K562 (cell line): ENCODE measurements around the gene ZNF213. TPM values are rescaled to one million over a fixed set of nuclear protein-coding genes. Genes with fewer than 3 reads are reported as not detected.

Source experiments
- ARNT ChIP-seq, 2 experiments: fragments of 450-650 bp; IDR thresholded peaks; 2 replicates each; pipeline ENCODE4 v1.6.1; 2016; ENCODE audit warnings: mild to moderate bottlenecking in 1 of 2
- ATF6 ChIP-seq: sonication (generic); formaldehyde crosslinking; IDR thresholded peaks from 2 replicates; pipeline ENCODE4 v1.4.0; 2020; ENCODE audit warnings: mild to moderate bottlenecking, missing genetic modification reagents
- CBFB ChIP-seq: sonication (generic); formaldehyde crosslinking; IDR thresholded peaks from 2 replicates; pipeline ENCODE4 v1.4.0; 2020; ENCODE audit warnings: mild to moderate bottlenecking, missing genetic modification reagents
- CBX5 ChIP-seq: IDR thresholded peaks from 2 replicates; pipeline ENCODE4 v1.6.1; 2014; ENCODE audit warnings: low read depth, borderline replicate concordance
- CEBPB ChIP-seq: fragments of 450-650 bp; IDR thresholded peaks from 2 replicates; pipeline ENCODE4 v1.6.1; 2016; ENCODE audit warnings: missing genetic modification characterization, missing compliant biosample characterization
- GABPA ChIP-seq: fragments of 200-800 bp; sonication (Bioruptor generic); conservative IDR thresholded peaks from 2 replicates; pipeline ENCODE4 v1.6.1; 2016; ENCODE audit warnings: low read depth, missing genetic modification characterization, missing compliant biosample characterization
- GABPB2 ChIP-seq: fragments of 250-450 bp; sonication (Bioruptor Pico); conservative IDR thresholded peaks from 2 replicates; pipeline ENCODE4 v1.5.1; 2021; ENCODE audit warnings: mild to moderate bottlenecking
- GTF2F1 ChIP-seq: IDR thresholded peaks from 2 replicates; pipeline ENCODE4 v1.6.1; 2011; ENCODE audit warnings: low read depth, low read length, improper control_type of control experiment
- MAFG ChIP-seq: fragments of 450-650 bp; conservative IDR thresholded peaks from 2 replicates; pipeline ENCODE4 v1.6.1; 2016; ENCODE audit warnings: missing genetic modification characterization, missing compliant biosample characterization
- MAZ ChIP-seq, 2 experiments: fragments of 450-650 bp in 1 of 2; sonication (generic) in 1 of 2; formaldehyde crosslinking; IDR thresholded peaks in 1 of 2; conservative IDR thresholded peaks in 1 of 2; 2 replicates each; pipeline versions ENCODE4 v1.4.0 to v1.5.0; 2020; ENCODE audit warnings: mild to moderate bottlenecking in 1 of 2, missing genetic modification reagents in 1 of 2
- MCM5 ChIP-seq: fragments of 450-650 bp; IDR thresholded peaks from 2 replicates; pipeline ENCODE4 v1.6.1; 2016; ENCODE audit warnings: low read depth
- MEF2D ChIP-seq: conservative IDR thresholded peaks from 2 replicates; pipeline ENCODE4 v1.6.1; 2016; ENCODE audit warnings: low read depth, missing genetic modification characterization, missing compliant biosample characterization
- SMAD4 ChIP-seq: fragments of 250-450 bp; sonication (Bioruptor Pico); conservative IDR thresholded peaks from 2 replicates; pipeline ENCODE4 v1.8.0; 2021; ENCODE audit warnings: inconsistent platforms, mild to moderate bottlenecking, moderate library complexity
- SMARCE1 ChIP-seq: fragments of 450-650 bp; IDR thresholded peaks from 2 replicates; pipeline ENCODE4 v1.7.1; 2016; ENCODE audit warnings: mild to moderate bottlenecking
- TAF9B ChIP-seq: fragments of 450-650 bp; IDR thresholded peaks from 2 replicates; pipeline ENCODE4 v1.6.1; 2018; ENCODE audit warnings: mild to moderate bottlenecking; ENCODE audit not compliant: partially characterized antibody
- ZKSCAN8 ChIP-seq: fragments of 200-800 bp; sonication (Bioruptor generic); IDR thresholded peaks from 2 replicates; pipeline ENCODE4 v1.6.1; 2016; ENCODE audit warnings: missing genetic modification characterization, missing compliant biosample characterization
- ZNF184 ChIP-seq: sonication (generic); formaldehyde crosslinking; IDR thresholded peaks from 2 replicates; pipeline ENCODE4 v1.5.0; 2020; ENCODE audit warnings: missing genetic modification reagents
- ZNF197 ChIP-seq: fragments of 200-800 bp; sonication (Bioruptor generic); IDR thresholded peaks from 2 replicates; pipeline ENCODE4 v1.6.1; 2016; ENCODE audit warnings: low read depth, missing genetic modification characterization, missing compliant biosample characterization
- ZNF274 ChIP-seq: IDR thresholded peaks from 2 replicates; pipeline ENCODE4 v1.6.1; 2011; ENCODE audit warnings: low read depth, mild to moderate bottlenecking, low read length, moderate library complexity, borderline replicate concordance
- ZNF507 ChIP-seq: conservative IDR thresholded peaks from 2 replicates; pipeline ENCODE4 v1.6.1; 2017; ENCODE audit warnings: missing genetic modification characterization, missing compliant biosample characterization
- ZNF561 ChIP-seq: fragments of 450-650 bp; formaldehyde crosslinking; conservative IDR thresholded peaks from 2 replicates; pipeline ENCODE4 v1.4.0; 2020; ENCODE audit warnings: mild to moderate bottlenecking, moderate library complexity
- ZNF780A ChIP-seq: fragments of 250-450 bp; sonication (Bioruptor Pico); IDR thresholded peaks from 2 replicates; pipeline ENCODE4 v1.5.0; 2021; ENCODE audit warnings: mild to moderate bottlenecking
- ZNF79 ChIP-seq: fragments of 250-450 bp; sonication (Bioruptor Pico); IDR thresholded peaks from 2 replicates; pipeline ENCODE4 v1.4.0; 2020; ENCODE audit warnings: low read depth, mild to moderate bottlenecking, moderate library complexity
- polyA plus RNA-seq, 8 experiments: library from polyadenylated mRNA; depleted of rRNA in 4 of 8; stranded (reverse) in 5 of 8; unstranded in 3 of 8; fragments of >200 nt; fragmentation: Nextera tagmentation in 2 of 8; fragmentation: Illumina TruSeq in 1 of 8; extraction: Ambion mirVana in 2 of 8; extraction: Trizol in 1 of 8; gene quantifications; 2 replicates each; pipeline versions ENCODE4 v1.2.1 to v1.2.3, GENCODE V29; 2011 to 2014; ENCODE audit warnings: inconsistent platforms in 1 of 8, missing spikeins in 1 of 8
- total RNA-seq, 7 experiments: library from RNA; depleted of rRNA in 6 of 7; stranded (reverse); fragments of >200 nt in 6 of 7; fragmentation: Illumina TruSeq in 2 of 7; extraction: Trizol in 2 of 7; gene quantifications; 2 replicates each; pipeline versions ENCODE4 v1.2.1 to v1.2.3, GENCODE V29; 2011 to 2021; ENCODE audit warnings: low replicate concordance in 1 of 7
- TF ChIP-seq, protein P1 (sequence below): fragments of 250-450 bp; sonication (Bioruptor Pico); IDR thresholded peaks from 2 replicates; pipeline ENCODE4 v1.4.0; 2020; ENCODE audit warnings: mild to moderate bottlenecking, moderate library complexity
- TF ChIP-seq, protein P2 (sequence below): fragments of 250-450 bp; sonication (Bioruptor Pico); IDR thresholded peaks from 2 replicates; pipeline ENCODE4 v1.5.0; 2020; ENCODE audit warnings: mild to moderate bottlenecking

ZNF213 gene
- total and polyA plus RNA-seq, 9 of the 15 experiments (the other 6 are each of a cell fraction or from before 2014, with no cell fraction given): 0.49 to 10.0 (median 1.8) TPM

DNA sequence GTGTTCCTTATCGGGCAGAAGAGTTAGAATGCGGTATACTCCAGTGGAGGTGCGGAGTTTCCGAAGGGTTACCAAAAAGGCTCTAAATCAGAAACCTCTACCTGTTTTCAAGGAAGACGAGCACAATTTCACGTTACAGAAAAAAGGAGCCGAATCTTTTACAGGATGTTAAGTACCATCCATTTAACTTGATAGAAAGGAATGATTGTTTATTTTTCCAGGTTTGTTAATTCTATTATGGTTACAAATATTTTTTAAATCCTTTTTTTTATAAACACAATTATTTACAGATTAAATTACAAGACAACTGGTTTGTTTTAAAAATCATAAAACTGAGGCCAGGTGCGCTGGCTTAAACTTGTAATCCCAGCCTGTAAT lies 18.2 kb downstream of the ZNF213 start (continued):
- no peak for TF ChIP-seq ATF6 (CRISPR knock-in tag)
- TF ChIP-seq, protein P1, sequence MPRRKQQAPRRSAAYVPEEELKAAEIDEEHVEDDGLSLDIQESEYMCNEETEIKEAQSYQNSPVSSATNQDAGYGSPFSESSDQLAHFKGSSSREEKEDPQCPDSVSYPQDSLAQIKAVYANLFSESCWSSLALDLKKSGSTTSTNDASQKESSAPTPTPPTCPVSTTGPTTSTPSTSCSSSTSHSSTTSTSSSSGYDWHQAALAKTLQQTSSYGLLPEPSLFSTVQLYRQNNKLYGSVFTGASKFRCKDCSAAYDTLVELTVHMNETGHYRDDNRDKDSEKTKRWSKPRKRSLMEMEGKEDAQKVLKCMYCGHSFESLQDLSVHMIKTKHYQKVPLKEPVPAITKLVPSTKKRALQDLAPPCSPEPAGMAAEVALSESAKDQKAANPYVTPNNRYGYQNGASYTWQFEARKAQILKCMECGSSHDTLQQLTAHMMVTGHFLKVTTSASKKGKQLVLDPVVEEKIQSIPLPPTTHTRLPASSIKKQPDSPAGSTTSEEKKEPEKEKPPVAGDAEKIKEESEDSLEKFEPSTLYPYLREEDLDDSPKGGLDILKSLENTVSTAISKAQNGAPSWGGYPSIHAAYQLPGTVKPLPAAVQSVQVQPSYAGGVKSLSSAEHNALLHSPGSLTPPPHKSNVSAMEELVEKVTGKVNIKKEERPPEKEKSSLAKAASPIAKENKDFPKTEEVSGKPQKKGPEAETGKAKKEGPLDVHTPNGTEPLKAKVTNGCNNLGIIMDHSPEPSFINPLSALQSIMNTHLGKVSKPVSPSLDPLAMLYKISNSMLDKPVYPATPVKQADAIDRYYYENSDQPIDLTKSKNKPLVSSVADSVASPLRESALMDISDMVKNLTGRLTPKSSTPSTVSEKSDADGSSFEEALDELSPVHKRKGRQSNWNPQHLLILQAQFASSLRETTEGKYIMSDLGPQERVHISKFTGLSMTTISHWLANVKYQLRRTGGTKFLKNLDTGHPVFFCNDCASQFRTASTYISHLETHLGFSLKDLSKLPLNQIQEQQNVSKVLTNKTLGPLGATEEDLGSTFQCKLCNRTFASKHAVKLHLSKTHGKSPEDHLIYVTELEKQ (CRISPR knock-in tag): no peak
- no peak for TF ChIP-seq CEBPB
- no peak for TF ChIP-seq ZKSCAN8
- no peak for TF ChIP-seq MAFG (tag)
- TF ChIP-seq ZNF507 (tag): no peak
- TF ChIP-seq, protein P2, sequence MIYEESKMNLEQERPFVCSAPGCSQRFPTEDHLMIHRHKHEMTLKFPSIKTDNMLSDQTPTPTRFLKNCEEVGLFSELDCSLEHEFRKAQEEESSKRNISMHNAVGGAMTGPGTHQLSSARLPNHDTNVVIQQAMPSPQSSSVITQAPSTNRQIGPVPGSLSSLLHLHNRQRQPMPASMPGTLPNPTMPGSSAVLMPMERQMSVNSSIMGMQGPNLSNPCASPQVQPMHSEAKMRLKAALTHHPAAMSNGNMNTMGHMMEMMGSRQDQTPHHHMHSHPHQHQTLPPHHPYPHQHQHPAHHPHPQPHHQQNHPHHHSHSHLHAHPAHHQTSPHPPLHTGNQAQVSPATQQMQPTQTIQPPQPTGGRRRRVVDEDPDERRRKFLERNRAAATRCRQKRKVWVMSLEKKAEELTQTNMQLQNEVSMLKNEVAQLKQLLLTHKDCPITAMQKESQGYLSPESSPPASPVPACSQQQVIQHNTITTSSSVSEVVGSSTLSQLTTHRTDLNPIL: peak; percentile 68; the same call in 1 of the 2 replicates
- TF ChIP-seq CBX5: no peak
- TF ChIP-seq SMARCE1: no peak
- TF ChIP-seq ZNF274: no peak
- TF ChIP-seq MEF2D: no peak
- peak; percentile 66; the same call in 1 of the 2 replicates for TF ChIP-seq GABPB2 (CRISPR knock-in tag)
- no peak for TF ChIP-seq CBFB
- TF ChIP-seq ARNT (IDR thresholded peaks at IDR 0.05): 0 out of 4 replicates have a peak, but pooled peaks of 1 of the 2 experiments have one; percentile 7
- TF ChIP-seq ZNF780A (CRISPR knock-in tag): no peak
- TF ChIP-seq MCM5: no peak
- TF ChIP-seq ZNF197 (CRISPR knock-in tag): 0 out of 2 replicates have a peak, but pooled peaks have one; percentile 16
- no peak for TF ChIP-seq TAF9B
- TF ChIP-seq ZNF561: no peak
- TF ChIP-seq GTF2F1: no peak
- TF ChIP-seq ZNF184 (CRISPR knock-in tag): no peak
- TF ChIP-seq ZNF79: no peak
- no peak for TF ChIP-seq GABPA
- 0 out of 4 replicates have a peak, but pooled peaks of 1 of the 2 experiments have one; percentile 6 for TF ChIP-seq MAZ (CRISPR knock-in tag; conservative IDR thresholded peaks at IDR 0.05 in 1 of 2, IDR thresholded peaks at IDR 0.05 in 1 of 2)
- TF ChIP-seq SMAD4: no peak
